HG03066 (cell line): ENCODE data around the gene CLSTN2.

Source experiments
- ATAC-seq: cut with Tn5 transposase; IDR thresholded peaks from one replicate; pipeline ENCODE4 v1.9.1; 2021; ENCODE audit warnings: low read depth; ENCODE audit not compliant: unreplicated experiment

The CLSTN2 gene

GRCh38 chr3:140521751-140522445 is 586.9 kb downstream of the CLSTN2 start:
- ATAC-seq = no peak

GRCh38 chr3:140522653-140523380 is 587.8 kb downstream of the CLSTN2 start:
- ATAC-seq = no peak

GRCh38 chr3:140523600-140523999 is 588.6 kb downstream of the CLSTN2 start:
- no peak for ATAC-seq

- no peak for ATAC-seq
These were observed 592.2 kb downstream of the CLSTN2 start for GRCh38 chr3:140527156-140527555.

DNA sequence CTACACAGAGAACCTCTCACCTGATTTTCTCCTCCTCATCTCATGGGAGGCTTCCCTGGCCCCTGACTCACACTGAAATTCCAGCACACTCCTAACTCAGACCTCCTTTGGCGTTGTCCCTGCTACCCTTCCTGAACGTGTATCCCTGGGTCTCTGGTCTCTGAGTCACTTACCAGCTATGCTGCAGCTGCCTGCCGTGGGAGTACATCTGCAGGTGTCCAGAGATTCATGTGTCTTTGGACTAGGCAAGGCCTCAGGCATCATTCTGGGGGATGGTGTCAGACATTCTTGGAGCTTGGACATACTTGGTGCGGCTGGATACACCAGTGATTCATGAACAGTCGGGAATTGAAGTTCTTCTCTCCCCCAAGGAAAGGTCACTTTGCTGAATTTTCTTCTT is 594.1 kb downstream of the CLSTN2 start:
- ATAC-seq = no peak

GRCh38 chr3:140529558-140529957 is 594.6 kb downstream of the CLSTN2 start:
- ATAC-seq = no peak

DNA sequence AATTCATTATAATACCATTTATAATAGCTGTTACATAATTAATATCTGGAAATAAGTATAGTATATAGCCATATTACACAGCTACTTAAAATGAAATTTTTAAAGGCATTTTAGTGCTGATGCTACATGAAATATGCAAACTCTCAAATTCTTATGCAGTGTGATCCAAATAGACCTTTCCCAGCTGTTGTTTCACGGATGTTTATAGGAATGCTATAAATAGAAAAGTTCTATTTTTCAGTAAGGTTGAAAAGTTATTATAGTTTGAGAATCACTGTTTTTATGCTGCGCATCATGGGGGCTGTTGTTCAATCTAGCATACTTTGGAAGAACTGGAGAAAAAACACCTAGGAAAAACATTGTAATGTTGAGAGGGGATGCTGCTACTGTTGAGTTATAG is 595.1 kb downstream of the CLSTN2 start:
- ATAC-seq = no peak

- no peak for ATAC-seq
These were observed 595.6 kb downstream of the CLSTN2 start for GRCh38 chr3:140530603-140531002.

- ATAC-seq = no peak
These were observed 597.9 kb downstream of the CLSTN2 start for GRCh38 chr3:140532793-140533330.

- ATAC-seq = no peak
These were observed 602.1 kb downstream of the CLSTN2 start for GRCh38 chr3:140536926-140537726.

GRCh38 chr3:140537727-140538082 is 602.7 kb downstream of the CLSTN2 start:
- ATAC-seq = no peak

GRCh38 chr3:140540262-140540661 is 605.3 kb downstream of the CLSTN2 start:
- ATAC-seq = peak; percentile 72

- ATAC-seq = no peak
These were observed 607.1 kb downstream of the CLSTN2 start for GRCh38 chr3:140541975-140542653.

DNA sequence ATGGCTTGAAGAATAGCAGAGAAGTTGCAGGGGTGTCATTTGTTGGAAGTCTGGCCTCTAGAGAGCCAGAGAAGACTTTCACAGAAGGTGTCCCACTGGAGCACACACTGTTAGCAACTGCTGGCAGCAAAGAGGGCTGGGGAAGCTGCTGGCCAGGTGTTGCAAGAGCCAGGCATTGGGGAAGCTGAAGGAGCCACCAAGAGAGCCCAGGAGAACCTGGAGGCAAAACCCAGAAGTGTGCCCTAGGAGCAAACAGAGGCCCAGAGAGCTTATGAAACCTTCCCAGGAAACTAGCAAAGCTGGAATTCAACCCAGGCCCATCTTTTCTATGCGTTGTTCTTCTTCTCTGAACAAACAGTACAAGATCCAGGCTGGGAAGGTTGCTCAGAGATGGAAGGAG is 610.2 kb downstream of the CLSTN2 start:
- no peak for ATAC-seq

DNA sequence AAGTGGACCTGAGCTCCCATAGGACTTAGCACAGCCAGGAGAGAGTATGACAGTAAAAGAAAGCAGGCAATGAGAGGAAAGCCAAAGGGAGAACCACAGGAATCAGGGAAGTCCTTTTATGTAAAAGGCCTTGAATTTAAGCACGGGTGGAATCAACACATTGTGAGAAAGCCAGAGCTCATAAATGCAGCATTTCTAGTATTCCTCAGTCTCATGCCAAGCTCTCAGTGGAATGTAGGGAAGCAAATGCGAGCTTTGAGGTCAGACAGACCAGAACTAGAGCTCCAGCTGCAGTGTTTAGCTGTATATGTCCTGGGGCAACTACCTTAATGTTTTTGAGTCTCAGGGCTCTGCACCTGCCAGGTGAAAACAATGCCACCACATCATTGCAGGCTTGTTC is 610.8 kb downstream of the CLSTN2 start:
- ATAC-seq = no peak

DNA sequence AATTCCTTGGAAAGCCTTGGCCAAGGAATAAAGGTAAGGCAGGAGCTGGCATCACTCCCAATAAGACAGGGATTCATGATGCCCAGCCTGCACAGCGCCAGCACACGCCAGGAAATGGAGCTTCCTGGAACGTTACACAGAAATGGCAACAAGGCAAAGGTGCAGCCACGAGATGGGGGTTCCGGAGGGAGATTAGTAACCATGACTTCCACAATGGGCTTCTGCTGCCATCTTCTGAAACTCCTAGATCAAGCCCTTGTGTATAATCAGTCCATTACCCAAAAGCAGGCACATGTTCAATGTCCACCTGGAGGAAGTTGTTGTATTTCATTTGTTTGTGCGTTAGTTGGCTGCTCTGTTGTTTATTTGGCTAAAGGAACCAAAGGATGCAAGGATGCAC is 611.7 kb downstream of the CLSTN2 start:
- no peak for ATAC-seq

- no peak for ATAC-seq
These were observed 617.4 kb downstream of the CLSTN2 start for GRCh38 chr3:140552403-140552802.

DNA sequence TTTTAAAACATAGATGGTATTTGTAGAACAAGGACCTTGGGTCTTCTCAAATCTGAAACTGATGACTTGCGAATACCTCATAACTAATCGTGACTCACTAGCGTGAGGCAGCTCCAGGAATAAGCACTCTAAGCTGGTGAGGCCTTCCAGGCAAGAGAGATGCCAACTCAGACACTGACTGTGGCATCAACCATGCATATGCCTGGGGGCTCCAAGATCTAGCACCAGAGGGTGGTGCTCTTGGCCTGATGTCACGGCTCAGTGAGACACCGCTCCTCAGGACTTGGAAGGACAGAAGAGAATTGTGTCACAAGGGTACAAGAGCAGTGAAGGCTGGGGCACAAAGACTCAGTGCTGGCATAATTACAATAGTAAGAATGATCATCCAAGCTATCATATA is 617.9 kb downstream of the CLSTN2 start:
- no peak for ATAC-seq

- ATAC-seq = no peak
These were observed 618.6 kb downstream of the CLSTN2 start for GRCh38 chr3:140553591-140553990.

DNA sequence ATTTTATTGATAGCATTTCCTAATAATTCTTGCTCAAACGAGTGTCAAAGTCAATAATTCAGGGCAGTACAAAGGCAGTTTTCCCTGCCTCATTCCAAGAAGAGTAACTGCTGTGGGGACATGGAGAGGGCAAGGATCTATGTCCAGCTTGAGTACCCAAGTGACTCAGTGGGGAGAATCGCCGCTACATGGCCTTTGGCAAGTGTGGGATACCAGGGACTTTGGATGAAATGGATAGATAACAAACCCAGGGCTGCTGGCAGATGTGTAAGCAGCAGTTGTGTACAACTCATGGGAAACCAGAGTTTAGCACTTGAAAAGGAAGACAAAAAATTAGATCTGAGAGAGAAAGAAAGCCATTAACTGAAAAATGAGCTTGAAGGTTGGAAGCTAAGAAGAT is 620.7 kb downstream of the CLSTN2 start:
- ATAC-seq = no peak

DNA sequence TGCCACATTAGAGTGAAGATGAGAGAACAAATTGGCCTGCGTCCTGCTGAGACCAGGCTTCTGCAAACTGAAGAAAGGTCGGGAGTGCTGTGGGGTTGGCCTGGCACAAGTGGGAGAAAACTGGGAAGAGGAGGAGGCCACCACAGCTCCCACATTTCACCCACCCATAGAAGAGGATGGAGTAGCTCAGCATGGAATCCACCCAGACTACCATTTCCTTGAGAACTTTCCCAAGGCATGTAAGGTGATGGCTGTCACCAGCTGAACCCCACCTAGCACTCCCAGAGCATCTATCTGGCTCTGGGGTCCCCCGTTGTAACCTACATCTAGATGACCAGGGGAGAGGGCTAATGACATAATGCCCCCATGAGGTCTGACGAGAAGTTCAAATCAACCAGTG is 622.5 kb downstream of the CLSTN2 start:
- ATAC-seq = no peak
